RWPE1 (cell line): ENCODE measurements around the gene KCNK13.
A peak's percentile ranks its signal among the peaks of the same experiment; 100 is the strongest.
"Not testable (repeated sequence)": the region's sequence is repeated elsewhere in the genome, so short reads cannot be mapped to it uniquely, and the experiment has no call there.

ENCODE experiments used
- CTCF ChIA-PET: fragments of 350-600 bp; sonication (Branson Sonifier 250); formaldehyde crosslinking; extraction: SDS; loops from one replicate; lab custom pipeline; 2021; lab: Yijun Ruan, JAX
- POLR2A ChIA-PET: fragments of 400-600 bp; formaldehyde crosslinking; extraction: SDS; loops from one replicate; lab custom pipeline; 2020; ENCODE audit warnings: antibody characterized with exemption; ENCODE audit not compliant: low non-redundant PET; lab: Yijun Ruan, JAX
- DNase-seq: peaks from one replicate; pipeline ENCODE4 v3.0.0; 2012; ENCODE audit warnings: low spot score
- H3K27ac ChIP-seq: fragments of 450-650 bp; 2 replicates; pipeline ENCODE4 v1.5.1; 2017
- TF ChIP-seq, protein P1 (sequence below): fragments of 450-650 bp; conservative IDR thresholded peaks from 2 replicates; pipeline ENCODE4 v1.5.1; 2017; ENCODE audit warnings: low read depth, mild to moderate bottlenecking

The KCNK13 gene

DNA sequence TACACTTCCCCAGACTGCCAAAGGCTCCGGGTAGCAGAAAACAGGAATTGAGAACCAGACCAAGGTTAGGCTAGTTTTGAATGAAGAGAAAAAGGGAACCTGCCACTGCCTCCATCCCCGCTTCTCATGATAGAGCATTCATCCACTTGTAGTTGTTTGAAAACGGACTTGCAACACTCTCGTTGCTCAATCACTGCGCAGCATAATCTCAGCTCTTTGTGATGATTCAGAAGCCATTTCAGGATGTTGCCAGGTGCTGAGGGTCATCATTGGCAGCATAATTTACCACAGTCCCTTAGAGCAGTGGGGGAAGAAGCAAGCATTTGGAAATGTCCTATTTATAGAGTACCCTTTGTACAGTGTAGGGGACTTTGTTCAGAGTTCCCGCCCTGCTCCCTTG, 25.6 kb downstream of the KCNK13 start:
- peak; percentile 66 for DNase-seq
- TF ChIP-seq, protein P1, sequence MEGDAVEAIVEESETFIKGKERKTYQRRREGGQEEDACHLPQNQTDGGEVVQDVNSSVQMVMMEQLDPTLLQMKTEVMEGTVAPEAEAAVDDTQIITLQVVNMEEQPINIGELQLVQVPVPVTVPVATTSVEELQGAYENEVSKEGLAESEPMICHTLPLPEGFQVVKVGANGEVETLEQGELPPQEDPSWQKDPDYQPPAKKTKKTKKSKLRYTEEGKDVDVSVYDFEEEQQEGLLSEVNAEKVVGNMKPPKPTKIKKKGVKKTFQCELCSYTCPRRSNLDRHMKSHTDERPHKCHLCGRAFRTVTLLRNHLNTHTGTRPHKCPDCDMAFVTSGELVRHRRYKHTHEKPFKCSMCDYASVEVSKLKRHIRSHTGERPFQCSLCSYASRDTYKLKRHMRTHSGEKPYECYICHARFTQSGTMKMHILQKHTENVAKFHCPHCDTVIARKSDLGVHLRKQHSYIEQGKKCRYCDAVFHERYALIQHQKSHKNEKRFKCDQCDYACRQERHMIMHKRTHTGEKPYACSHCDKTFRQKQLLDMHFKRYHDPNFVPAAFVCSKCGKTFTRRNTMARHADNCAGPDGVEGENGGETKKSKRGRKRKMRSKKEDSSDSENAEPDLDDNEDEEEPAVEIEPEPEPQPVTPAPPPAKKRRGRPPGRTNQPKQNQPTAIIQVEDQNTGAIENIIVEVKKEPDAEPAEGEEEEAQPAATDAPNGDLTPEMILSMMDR, result no peak
- ChIA-PET POLR2A (no interaction called here), CTCF (no interaction called here)
- H3K27ac ChIP-seq, result no peak overlapping the region

DNA sequence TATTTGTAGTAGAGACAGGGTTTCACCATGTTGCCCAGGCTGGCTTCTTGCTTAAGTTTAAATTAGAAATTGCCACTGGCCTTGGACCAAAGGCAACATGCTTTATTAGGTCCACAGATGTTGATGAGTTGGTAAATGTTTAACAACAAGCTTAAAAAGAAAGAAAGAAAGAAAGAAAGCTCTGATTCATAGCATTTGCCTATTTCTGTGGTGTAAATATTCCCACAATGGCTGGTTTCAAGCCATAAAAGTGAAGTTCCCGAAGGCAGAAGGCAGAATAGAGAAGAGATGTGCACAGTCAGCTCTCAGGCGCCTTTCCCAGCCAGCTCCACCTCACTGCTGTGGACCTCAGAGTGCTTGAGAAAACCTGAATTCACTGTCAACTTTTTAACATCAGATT, 26.4 kb downstream of the KCNK13 start:
- H3K27ac ChIP-seq, result no peak overlapping the region
- ChIA-PET CTCF (no interaction called here), POLR2A (no interaction called here)
- DNase-seq, result no peak
- TF ChIP-seq, protein P1, result no peak

DNA sequence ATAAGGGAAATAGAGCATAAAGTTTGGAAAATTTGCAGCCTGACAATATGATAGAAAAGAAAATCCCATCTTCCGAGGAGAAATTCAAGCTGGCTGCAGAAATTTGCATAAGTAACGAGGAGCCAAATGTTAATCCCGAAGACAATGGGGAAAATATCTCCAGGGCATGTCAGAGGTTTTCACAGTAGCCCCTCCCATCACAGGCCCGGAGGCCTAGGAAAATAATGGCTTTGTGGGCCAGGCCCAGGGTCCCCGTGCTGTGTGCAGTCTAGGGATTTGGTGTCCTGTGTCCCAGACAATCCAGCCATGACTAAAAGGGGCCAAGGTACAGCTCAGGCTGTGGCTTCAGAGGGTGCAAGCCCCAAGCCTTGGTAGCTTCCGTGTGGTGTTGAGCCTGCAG, 27.7 kb downstream of the KCNK13 start:
- CTCF ChIA-PET, result interaction anchor here (0.7 kb wide), 1 partner anchor 110 kb away, joined by 3 read pairs; no protein-coding TSS in a partner anchor
- H3K27ac ChIP-seq, DNase-seq, POLR2A ChIA-PET: not testable (repeated sequence)

DNA sequence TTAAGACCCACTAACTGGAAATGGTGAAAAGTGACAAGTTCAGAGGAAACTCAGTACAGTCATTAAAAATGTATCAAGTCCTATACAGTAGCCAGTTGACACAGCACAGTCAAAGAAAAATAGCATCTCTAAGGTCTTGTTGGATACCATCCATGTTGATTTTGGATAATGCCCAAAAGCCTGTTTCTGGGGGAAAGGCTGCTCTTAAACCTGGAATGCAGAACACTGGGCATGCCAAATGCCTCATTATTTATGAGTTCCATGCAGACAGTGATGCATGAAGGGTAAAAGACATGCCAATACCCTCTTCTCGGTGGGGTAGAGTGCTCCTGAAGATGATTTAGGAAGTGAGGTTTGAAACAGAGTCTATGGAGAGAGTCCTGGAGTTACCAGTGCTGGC, 29.6 kb downstream of the KCNK13 start:
- H3K27ac ChIP-seq, result no peak overlapping the region
- DNase-seq, result peak; percentile 7
- TF ChIP-seq, protein P1, result no peak
- POLR2A ChIA-PET, result no interaction called here
- CTCF ChIA-PET, result no interaction called here

DNA sequence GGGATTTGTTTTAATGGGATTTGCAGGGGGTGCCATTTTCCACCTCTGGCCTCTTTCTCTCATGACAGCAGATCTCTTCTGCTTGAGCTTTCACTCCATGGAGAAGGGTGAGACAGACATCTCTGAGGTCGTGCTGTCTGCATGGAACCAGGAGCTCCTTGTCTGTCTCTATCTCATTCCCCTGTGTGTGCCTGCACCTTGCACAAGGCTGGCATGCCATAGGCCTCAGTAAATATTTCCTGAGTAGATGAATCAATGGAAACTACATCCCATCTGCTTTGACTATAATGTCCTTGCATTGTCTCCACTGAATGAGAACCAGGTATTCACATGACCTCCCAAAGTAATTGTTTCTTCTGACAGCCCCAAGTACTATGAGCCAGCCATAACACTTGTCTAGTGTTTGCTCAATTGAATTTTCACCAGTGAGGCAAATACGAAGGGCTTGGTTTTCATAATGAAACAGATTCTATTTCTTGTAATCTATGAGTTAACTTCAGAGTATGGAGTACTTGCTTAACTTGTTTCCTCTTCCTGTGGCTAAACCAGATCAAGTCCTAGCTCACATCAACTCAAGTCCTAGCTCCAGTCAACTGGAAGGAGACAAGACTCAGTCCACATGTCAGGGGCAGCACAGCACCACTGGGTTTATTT, 32.3 kb downstream of the KCNK13 start:
- CTCF ChIA-PET, result no interaction called here
- peak; percentile 23 for DNase-seq
- POLR2A ChIA-PET, result no interaction called here
- H3K27ac ChIP-seq, result no peak overlapping the region
- TF ChIP-seq, protein P1, result no peak

DNA sequence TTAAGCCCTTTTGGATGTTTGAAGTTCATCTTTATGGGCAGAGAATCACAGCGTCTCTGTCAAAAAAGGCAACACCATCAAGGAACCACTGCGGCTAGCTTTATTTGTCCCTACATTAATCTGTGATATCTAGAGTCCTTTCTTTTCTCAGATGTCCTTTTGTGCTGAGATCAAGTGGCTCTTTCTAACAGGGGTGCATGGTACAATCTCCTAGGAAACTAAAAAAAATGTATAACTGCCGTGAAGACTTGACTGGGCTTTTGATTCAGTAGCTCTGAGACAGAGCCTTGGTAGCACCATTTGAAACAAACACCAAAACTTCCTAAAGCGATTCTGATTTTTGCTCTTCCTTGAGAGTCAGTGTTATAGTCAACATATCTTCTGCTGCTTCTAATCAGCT, 33.3 kb downstream of the KCNK13 start:
- ChIA-PET POLR2A (no interaction called here), CTCF (interaction anchor here (1.0 kb wide), 1 partner anchor 85 kb away, joined by 4 read pairs; no protein-coding TSS in a partner anchor)
- TF ChIP-seq, protein P1, result no peak
- H3K27ac ChIP-seq, result no peak overlapping the region
- DNase-seq, result no peak

DNA sequence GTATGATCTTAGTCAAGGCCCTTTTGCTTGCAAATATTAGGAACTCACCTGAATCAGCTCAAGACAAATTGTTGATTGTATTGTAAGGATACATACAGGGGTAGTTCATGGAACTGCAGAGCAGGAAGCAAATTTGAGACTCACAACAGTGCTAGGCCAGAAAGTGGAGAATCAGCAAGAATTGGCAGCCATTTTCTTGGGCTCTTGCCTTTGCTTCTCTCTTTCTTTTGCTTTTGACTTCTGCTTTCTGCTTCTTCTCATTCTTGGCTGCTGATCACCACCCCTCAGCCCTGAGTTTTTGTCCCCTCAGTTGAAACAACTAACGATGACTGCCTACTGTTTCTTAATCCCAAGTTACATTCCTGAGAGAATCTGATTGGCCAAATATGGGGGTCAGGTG, 34.8 kb downstream of the KCNK13 start:
- POLR2A ChIA-PET, result no interaction called here
- H3K27ac ChIP-seq, result no peak overlapping the region
- CTCF ChIA-PET, result no interaction called here
- TF ChIP-seq, protein P1, result no peak
- no peak for DNase-seq
